ENCODE data around the gene NID2. TPM values are rescaled to one million over a fixed set of nuclear protein-coding genes. Genes with fewer than 3 reads are reported as not detected.

NID2 gene
- total and polyA plus RNA-seq, 4 donors, result 2.8 to 56.6 (median 26.5) TPM

DNA sequence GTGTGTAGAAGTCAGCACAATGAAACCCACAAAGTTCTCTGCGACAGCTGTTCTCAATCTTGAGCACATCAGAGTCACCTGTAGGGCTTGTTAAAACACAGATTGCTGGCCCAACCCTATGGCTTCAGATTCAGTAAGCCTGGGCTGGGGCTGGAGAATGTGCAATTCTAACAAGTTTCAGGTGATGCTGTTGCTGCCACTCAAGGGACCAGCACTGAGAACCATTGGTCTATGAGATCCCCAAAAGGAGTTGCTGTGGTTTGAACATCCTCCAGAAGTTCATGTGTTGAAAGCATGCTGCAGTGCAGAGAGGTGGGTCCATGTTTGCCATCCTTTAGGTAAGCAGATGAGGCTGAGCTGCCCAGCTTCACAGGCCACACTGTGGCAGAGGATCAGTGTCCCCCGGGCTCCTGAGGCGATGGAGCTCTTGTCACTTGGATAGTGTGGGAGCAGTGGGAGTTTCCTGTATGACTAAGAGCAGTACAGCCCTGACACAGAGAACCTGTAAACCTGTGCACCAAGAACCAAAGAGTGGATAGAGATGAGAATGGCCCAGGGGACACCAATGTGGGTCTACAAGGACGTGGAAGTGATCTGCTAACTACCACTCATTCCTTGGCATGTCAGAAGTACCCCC, 87.5 kb downstream of the NID2 start:
- Histone ChIP-seq H3K27me3 (ENCODE audit: control insufficient read depth in 1 of 2, insufficient read depth in 2 of 2, low read length in 1 of 2) (no peaks in the 10 kb centered on the region), H3K4me3 (ENCODE audit: low read length in 2 of 2) (no peak overlapping the region), H3K36me3 (ENCODE audit: control insufficient read depth in 1 of 2, insufficient read depth in 2 of 2, low read length in 1 of 2) (no peaks in the 10 kb centered on the region), H3K27ac (ENCODE audit: low read depth in 1 of 2, low read length in 2 of 2) (no peak overlapping the region), H3K9me3 (ENCODE audit: control insufficient read depth, low read length) (no peaks in the 10 kb centered on the region), H3K4me1 (ENCODE audit: control insufficient read depth in 1 of 2, insufficient read depth in 2 of 2, low read length in 2 of 2) (no peaks in the 10 kb centered on the region)
- DNase-seq, result no peak
- WGBS, 2 donors, result 95 to 96% methylated on average over 4 of the region's 4 CpGs
- intact Hi-C loops (cut with DNase I), result no loop called here
- no peak for ATAC-seq (ENCODE audit: low FRiP score)

DNA sequence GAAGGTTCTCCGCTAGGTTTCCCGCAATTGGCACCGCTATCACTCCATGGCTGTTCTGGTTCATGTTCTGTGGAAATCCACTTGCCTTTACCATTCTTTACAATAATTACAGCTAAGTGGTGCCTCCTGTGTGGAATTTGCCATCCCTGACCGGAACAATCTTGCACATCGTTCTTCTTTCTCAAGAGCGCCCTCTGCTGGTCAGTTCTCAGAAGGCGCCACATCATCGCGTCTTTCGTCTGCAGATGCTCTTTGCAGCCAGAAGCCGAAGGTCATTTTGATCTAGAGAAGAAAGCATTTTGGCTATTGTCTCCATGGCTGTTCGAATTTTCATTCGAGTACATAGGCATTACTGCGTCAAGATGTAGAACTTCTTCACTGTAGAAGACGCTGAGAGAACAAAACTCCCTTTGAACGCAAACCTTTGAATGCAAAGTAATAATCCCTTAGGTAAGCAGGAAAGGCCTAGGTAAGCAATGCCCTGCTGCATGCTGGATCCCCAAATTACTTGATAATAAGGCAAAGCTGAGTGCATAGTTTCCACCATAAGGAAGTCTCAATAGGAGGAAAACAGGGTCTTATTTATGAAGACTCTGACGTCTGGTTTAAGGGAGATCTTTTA, 89.7 kb downstream of the NID2 start:
- no peaks in the 10 kb centered on the region for H3K9me3 ChIP-seq (ENCODE audit: control insufficient read depth, low read length)
- DNase-seq (peak; percentile 87 to 91), ATAC-seq (ENCODE audit: low FRiP score) (peak; percentile 82)
- no peaks in the 10 kb centered on the region for H3K36me3 ChIP-seq (ENCODE audit: control insufficient read depth in 1 of 2, insufficient read depth in 2 of 2, low read length in 1 of 2)
- intact Hi-C loops (cut with DNase I), result no loop called here
- H3K4me1 ChIP-seq (ENCODE audit: control insufficient read depth in 1 of 2, insufficient read depth in 2 of 2, low read length in 2 of 2), result peaks cover 0 to 2% of the 10 kb centered on the region in 2 donors
- no peak overlapping the region for H3K27ac ChIP-seq (ENCODE audit: low read depth in 1 of 2, low read length in 2 of 2)
- H3K27me3 ChIP-seq (ENCODE audit: control insufficient read depth in 1 of 2, insufficient read depth in 2 of 2, low read length in 1 of 2), result no peaks in the 10 kb centered on the region
- H3K4me3 ChIP-seq (ENCODE audit: low read length in 2 of 2), result no peak overlapping the region
- 20% methylated on average over 17 of the region's 17 CpGs for WGBS, 2 donors

DNA sequence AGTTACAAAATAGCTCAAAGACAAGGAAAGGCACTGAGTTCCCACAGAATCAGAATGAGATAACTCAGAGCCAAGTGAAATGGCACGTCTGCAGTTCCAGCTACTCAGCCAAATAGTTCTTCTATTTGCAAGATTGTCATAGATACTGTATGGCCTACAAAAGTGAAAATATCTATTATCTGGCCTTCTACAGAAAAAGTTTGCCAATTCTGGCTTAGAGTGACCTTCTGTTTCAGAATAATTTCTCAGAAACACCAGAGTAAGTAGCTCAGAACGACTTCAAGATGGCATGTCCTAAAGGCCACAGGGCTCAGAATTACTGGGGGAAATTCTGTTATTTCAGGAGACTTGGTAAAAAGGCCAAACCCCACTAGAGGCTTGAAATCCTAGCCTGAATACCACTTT, 90.2 kb downstream of the NID2 start:
- no peaks in the 10 kb centered on the region for H3K36me3 ChIP-seq (ENCODE audit: control insufficient read depth in 1 of 2, insufficient read depth in 2 of 2, low read length in 1 of 2)
- intact Hi-C loops (cut with DNase I), result no loop called here
- peaks cover 0 to 2% of the 10 kb centered on the region in 2 donors for H3K4me1 ChIP-seq (ENCODE audit: control insufficient read depth in 1 of 2, insufficient read depth in 2 of 2, low read length in 2 of 2)
- no peak overlapping the region for H3K4me3 ChIP-seq (ENCODE audit: low read length in 2 of 2)
- H3K27me3 ChIP-seq (ENCODE audit: control insufficient read depth in 1 of 2, insufficient read depth in 2 of 2, low read length in 1 of 2), result no peaks in the 10 kb centered on the region
- ATAC-seq (ENCODE audit: low FRiP score) (no peak), DNase-seq (no peak)
- H3K9me3 ChIP-seq (ENCODE audit: control insufficient read depth, low read length), result no peaks in the 10 kb centered on the region
- H3K27ac ChIP-seq (ENCODE audit: low read depth in 1 of 2, low read length in 2 of 2), result no peak overlapping the region
- WGBS, 2 donors, result 4 to 8% methylated on average over 2 of the region's 2 CpGs

DNA sequence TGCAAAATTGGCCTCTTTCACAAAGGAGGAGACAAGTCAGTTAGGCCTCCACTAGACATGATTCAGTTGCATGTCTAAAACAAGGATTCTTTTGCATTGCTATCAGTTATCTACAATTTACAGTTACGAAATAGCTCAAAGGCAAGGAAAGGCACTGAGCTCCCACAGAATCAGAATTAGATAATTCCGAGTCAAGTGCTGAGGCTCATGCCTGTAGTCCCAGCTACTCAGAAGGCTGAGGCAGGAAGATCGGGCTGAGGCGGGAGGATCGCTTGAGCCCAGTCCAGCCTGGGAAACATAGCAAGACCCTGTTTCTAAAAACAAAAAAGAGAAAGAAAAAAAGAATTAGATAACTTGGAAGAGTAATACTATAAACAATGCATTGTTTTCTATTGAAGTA, 91.8 kb downstream of the NID2 start:
- 85 to 88% methylated on average over 5 of the region's 5 CpGs for WGBS, 2 donors
- H3K27ac ChIP-seq (ENCODE audit: low read depth in 1 of 2, low read length in 2 of 2), result no peak overlapping the region
- no peak for ATAC-seq (ENCODE audit: low FRiP score)
- H3K4me1 ChIP-seq (ENCODE audit: control insufficient read depth in 1 of 2, insufficient read depth in 2 of 2, low read length in 2 of 2), result peaks cover 0 to 2% of the 10 kb centered on the region in 2 donors
- no peaks in the 10 kb centered on the region for H3K36me3 ChIP-seq (ENCODE audit: control insufficient read depth in 1 of 2, insufficient read depth in 2 of 2, low read length in 1 of 2)
- intact Hi-C loops (cut with DNase I), result no loop called here
- H3K4me3 ChIP-seq (ENCODE audit: low read length in 2 of 2), result no peak overlapping the region
- no peaks in the 10 kb centered on the region for H3K9me3 ChIP-seq (ENCODE audit: control insufficient read depth, low read length)
- no peaks in the 10 kb centered on the region for H3K27me3 ChIP-seq (ENCODE audit: control insufficient read depth in 1 of 2, insufficient read depth in 2 of 2, low read length in 1 of 2)
- DNase-seq, result no peak

DNA sequence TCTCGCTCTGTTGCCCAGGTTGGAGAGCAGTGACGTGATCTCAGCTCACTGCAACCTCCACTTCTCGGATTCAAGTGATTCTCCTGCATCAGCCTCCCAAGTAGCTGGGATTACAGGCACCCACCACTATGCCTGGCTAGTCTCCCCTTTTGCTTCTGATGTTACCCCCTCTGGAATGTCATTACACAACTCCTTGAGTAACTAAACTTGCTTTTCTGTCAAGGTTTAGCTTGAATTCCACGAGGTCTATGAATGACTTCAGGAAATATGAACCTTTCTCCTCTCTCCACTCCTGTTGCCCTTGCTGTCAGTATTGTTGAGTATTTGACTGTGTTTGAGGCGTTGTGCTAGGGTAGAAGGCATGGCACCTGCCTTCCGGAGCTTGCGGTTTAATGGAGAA, 96.3 kb downstream of the NID2 start:
- Histone ChIP-seq H3K9me3 (ENCODE audit: control insufficient read depth, low read length) (no peaks in the 10 kb centered on the region), H3K4me1 (ENCODE audit: control insufficient read depth in 1 of 2, insufficient read depth in 2 of 2, low read length in 2 of 2) (peaks cover 0 to 2% of the 10 kb centered on the region in 2 donors)
- intact Hi-C loops (cut with DNase I), result no loop called here

DNA sequence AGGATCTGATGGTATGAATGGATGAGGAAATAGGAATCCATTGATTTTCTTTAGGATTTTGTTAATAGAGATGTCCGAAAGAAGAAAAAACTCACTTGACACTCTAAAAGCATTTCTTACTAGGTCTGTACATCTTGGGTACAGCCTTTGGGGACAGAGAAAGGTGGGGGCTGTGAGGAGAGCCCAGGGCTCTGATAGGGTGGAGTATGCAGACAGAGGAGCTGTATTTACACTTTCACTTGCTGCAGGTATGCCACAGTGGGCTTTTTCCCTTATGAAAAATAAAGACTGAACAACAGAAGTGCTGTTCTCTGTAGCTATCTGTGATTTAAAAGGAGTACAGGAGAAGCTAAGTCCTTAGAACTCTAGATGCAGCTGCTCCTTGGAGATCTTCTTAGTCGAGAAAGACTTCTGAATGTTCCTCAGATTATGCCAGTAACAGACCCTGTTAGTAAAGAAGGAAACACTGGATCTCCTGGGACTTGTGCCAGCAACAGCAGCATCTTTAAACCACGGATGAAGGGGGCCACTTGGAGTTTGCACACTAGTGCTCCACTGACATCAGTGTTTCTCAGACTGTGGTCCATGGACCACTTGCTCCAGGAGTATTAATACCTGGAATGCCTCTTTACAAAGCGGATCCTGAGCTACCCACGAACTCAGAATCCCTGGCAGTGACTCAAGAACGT, 98.9 kb downstream of the NID2 start:
- ATAC-seq (ENCODE audit: low FRiP score) (no peak), DNase-seq (no peak)
- no peak overlapping the region for H3K27ac ChIP-seq (ENCODE audit: low read depth in 1 of 2, low read length in 2 of 2)
- no peaks in the 10 kb centered on the region for H3K4me1 ChIP-seq (ENCODE audit: control insufficient read depth in 1 of 2, insufficient read depth in 2 of 2, low read length in 2 of 2)
- no peaks in the 10 kb centered on the region for H3K36me3 ChIP-seq (ENCODE audit: control insufficient read depth in 1 of 2, insufficient read depth in 2 of 2, low read length in 1 of 2)
- no peak overlapping the region for H3K4me3 ChIP-seq (ENCODE audit: low read length in 2 of 2)
- no peaks in the 10 kb centered on the region for H3K27me3 ChIP-seq (ENCODE audit: control insufficient read depth in 1 of 2, insufficient read depth in 2 of 2, low read length in 1 of 2)
- intact Hi-C loops (cut with DNase I), result no loop called here
- 50 to 59% methylated on average over 6 of the region's 6 CpGs for WGBS, 2 donors
- no peaks in the 10 kb centered on the region for H3K9me3 ChIP-seq (ENCODE audit: control insufficient read depth, low read length)

More for the DNA sequence above, 96.3 kb downstream of the NID2 start:
- ATAC-seq (ENCODE audit: low FRiP score), result no peak
- no peaks in the 10 kb centered on the region for H3K27me3 ChIP-seq (ENCODE audit: control insufficient read depth in 1 of 2, insufficient read depth in 2 of 2, low read length in 1 of 2)
- H3K36me3 ChIP-seq (ENCODE audit: control insufficient read depth in 1 of 2, insufficient read depth in 2 of 2, low read length in 1 of 2), result no peaks in the 10 kb centered on the region
- H3K27ac ChIP-seq (ENCODE audit: low read depth in 1 of 2, low read length in 2 of 2), result no peak overlapping the region
- no peak for DNase-seq
- no peak overlapping the region for H3K4me3 ChIP-seq (ENCODE audit: low read length in 2 of 2)
- WGBS, 2 donors, result 93% methylated on average over 7 of the region's 7 CpGs

DNA sequence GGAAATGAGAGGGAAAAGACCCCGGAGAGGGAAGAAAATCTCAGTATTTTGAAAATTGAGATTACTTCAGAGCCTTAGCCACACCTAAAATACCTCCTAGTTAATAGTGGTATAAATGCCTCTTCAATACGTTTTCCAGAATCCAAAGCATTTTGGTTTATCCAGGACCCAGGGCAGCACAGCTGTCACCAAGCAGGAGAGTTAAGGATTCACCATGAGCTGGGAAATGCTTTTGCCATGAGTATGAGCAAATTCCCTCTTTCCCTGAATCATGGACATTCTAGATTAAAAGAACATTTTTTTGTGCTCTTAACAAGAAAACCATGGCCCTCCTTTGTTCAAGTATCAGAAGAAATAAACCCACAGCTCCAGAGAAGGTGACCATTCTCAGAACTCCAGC, 101.3 kb downstream of the NID2 start:
- H3K27me3 ChIP-seq (ENCODE audit: control insufficient read depth in 1 of 2, insufficient read depth in 2 of 2, low read length in 1 of 2), result no peaks in the 10 kb centered on the region
- 77 to 78% methylated on average over 2 of the region's 2 CpGs for WGBS, 2 donors
- no peak overlapping the region for H3K4me3 ChIP-seq (ENCODE audit: low read length in 2 of 2)
- intact Hi-C loops (cut with DNase I), result no loop called here
- H3K36me3 ChIP-seq (ENCODE audit: control insufficient read depth in 1 of 2, insufficient read depth in 2 of 2, low read length in 1 of 2), result no peaks in the 10 kb centered on the region
- no peak for DNase-seq
- H3K27ac ChIP-seq (ENCODE audit: low read depth in 1 of 2, low read length in 2 of 2), result no peak overlapping the region
- peaks cover 0 to 2% of the 10 kb centered on the region in 2 donors for H3K4me1 ChIP-seq (ENCODE audit: control insufficient read depth in 1 of 2, insufficient read depth in 2 of 2, low read length in 2 of 2)
- peaks cover 1% of the 10 kb centered on the region for H3K9me3 ChIP-seq (ENCODE audit: control insufficient read depth, low read length)
- ATAC-seq (ENCODE audit: low FRiP score), result no peak

DNA sequence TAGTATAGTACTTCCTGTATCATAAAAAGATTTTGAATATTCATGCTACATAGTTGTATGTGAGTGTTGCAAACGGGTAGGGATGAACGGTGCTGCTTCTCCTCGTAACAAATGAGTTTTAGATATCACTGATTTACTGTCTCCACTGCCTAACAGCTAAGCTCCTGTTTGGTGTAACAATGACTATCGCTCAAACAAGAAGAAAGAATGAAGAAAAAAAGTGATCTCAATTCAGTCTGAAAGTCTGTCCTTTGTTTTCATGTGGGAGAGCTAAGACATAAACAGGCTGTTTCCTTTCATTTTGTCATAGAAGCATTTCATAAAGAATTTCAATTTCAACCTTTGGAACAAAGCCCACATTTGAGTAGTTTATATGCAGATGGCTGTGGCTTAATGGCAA, 105.6 kb downstream of the NID2 start:
- intact Hi-C loops (cut with DNase I), result no loop called here
- H3K4me1 ChIP-seq (ENCODE audit: control insufficient read depth in 1 of 2, insufficient read depth in 2 of 2, low read length in 2 of 2), result peaks cover 0 to 2% of the 10 kb centered on the region in 2 donors
- peaks cover 1% of the 10 kb centered on the region for H3K9me3 ChIP-seq (ENCODE audit: control insufficient read depth, low read length)
- H3K36me3 ChIP-seq (ENCODE audit: control insufficient read depth in 1 of 2, insufficient read depth in 2 of 2, low read length in 1 of 2), result no peaks in the 10 kb centered on the region
- no peak overlapping the region for H3K27ac ChIP-seq (ENCODE audit: low read depth in 1 of 2, low read length in 2 of 2)
- H3K4me3 ChIP-seq (ENCODE audit: low read length in 2 of 2), result no peak overlapping the region
- H3K27me3 ChIP-seq (ENCODE audit: control insufficient read depth in 1 of 2, insufficient read depth in 2 of 2, low read length in 1 of 2), result no peaks in the 10 kb centered on the region
- DNase-seq (no peak), ATAC-seq (ENCODE audit: low FRiP score) (no peak)
- 14 to 18% methylated on average over 4 of the region's 4 CpGs for WGBS, 2 donors

DNA sequence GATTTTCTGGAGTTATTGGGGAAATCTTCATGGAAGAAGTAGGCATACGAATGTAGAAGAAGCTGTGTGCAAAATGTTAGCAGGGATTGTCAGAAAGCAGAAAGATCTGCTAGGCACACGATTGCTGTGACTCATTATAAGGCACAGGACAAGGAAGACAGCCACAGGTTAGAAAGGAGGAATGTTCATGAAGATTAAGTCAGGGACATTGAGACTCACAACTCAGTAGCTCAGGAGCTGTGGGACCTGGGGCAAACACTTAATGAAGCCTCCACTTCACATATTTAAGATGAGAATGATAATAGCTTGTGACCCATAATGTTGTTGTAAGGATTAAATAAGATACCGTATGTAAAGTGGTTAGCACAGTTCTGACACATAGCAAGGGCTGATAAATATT, 106.1 kb downstream of the NID2 start:
- peaks cover 4% of the 10 kb centered on the region for H3K9me3 ChIP-seq (ENCODE audit: control insufficient read depth, low read length)
- ATAC-seq (ENCODE audit: low FRiP score) (no peak), DNase-seq (no peak)
- H3K4me3 ChIP-seq (ENCODE audit: low read length in 2 of 2), result no peak overlapping the region
- H3K36me3 ChIP-seq (ENCODE audit: control insufficient read depth in 1 of 2, insufficient read depth in 2 of 2, low read length in 1 of 2), result no peaks in the 10 kb centered on the region
- intact Hi-C loops (cut with DNase I), result no loop called here
- peaks cover 0 to 2% of the 10 kb centered on the region in 2 donors for H3K4me1 ChIP-seq (ENCODE audit: control insufficient read depth in 1 of 2, insufficient read depth in 2 of 2, low read length in 2 of 2)
- H3K27me3 ChIP-seq (ENCODE audit: control insufficient read depth in 1 of 2, insufficient read depth in 2 of 2, low read length in 1 of 2), result no peaks in the 10 kb centered on the region
- WGBS, 2 donors, result 24 to 29% methylated on average over 3 of the region's 3 CpGs
- H3K27ac ChIP-seq (ENCODE audit: low read depth in 1 of 2, low read length in 2 of 2), result no peak overlapping the region
